ENCODE results near the gene GLRX3.
A peak's percentile ranks its signal among the peaks of the same experiment; 100 is the strongest.

Gene GLRX3

GRCh38 chr10:130188195-130189175 lies 52.3 kb downstream of the GLRX3 start:
- H3K9me3 ChIP-seq (ENCODE audit: control insufficient read depth, insufficient read depth, low read length), result no peaks in the 10 kb centered on the region
- H3K27me3 ChIP-seq (ENCODE audit: control insufficient read depth, insufficient read depth, low read length), result no peaks in the 10 kb centered on the region
- no CpG with 5 or more reads among the region's 28 CpGs for WGBS (ENCODE audit: insufficient coverage, insufficient read length)
- DNase-seq (ENCODE audit: low read depth, low spot score), result no peak
- no peak overlapping the region for H3K4me3 ChIP-seq (ENCODE audit: low read length)
- H3K27ac ChIP-seq (ENCODE audit: low read length), result no peak overlapping the region
- no peaks in the 10 kb centered on the region; the same call in 1 of the 2 replicates for H3K4me1 ChIP-seq (ENCODE audit: control insufficient read depth, insufficient read depth, low read length)
- H3K36me3 ChIP-seq (ENCODE audit: control insufficient read depth, insufficient read depth, low read length), result peaks cover 3% of the 10 kb centered on the region; the same call in 1 of the 2 replicates

DNA sequence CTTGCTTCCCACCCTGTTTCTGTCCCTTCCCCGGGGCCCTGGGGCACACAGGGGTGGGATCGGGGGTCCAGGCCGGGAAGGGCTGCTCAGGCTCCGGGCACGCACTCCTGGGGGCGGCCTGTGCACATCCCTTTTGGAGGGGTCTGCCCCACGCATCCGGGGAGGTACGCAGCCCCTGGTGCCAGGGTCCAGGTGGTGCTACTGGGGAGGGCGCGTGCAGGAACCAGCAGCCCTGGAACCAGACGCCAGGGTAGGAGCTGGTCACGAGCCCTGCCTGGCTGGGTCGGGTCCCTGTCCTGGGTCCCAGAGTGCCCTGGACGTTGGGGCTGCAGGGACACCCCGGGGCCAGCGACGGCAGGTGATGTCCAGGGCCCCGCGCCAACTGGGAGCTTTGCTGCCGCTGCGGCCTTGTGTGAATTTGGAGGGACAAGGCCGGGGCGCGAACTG lies 53.4 kb downstream of the GLRX3 start:
- Histone ChIP-seq H3K4me3 (ENCODE audit: low read length) (no peak overlapping the region), H3K27me3 (ENCODE audit: control insufficient read depth, insufficient read depth, low read length) (no peaks in the 10 kb centered on the region), H3K9me3 (ENCODE audit: control insufficient read depth, insufficient read depth, low read length) (no peaks in the 10 kb centered on the region), H3K36me3 (ENCODE audit: control insufficient read depth, insufficient read depth, low read length) (no peaks in the 10 kb centered on the region; the same call in 1 of the 2 replicates), H3K4me1 (ENCODE audit: control insufficient read depth, insufficient read depth, low read length) (no peaks in the 10 kb centered on the region; the same call in 1 of the 2 replicates), H3K27ac (ENCODE audit: low read length) (no peak overlapping the region)
- WGBS (ENCODE audit: insufficient coverage, insufficient read length), result no CpG with 5 or more reads among the region's 25 CpGs
- DNase-seq (ENCODE audit: low read depth, low spot score), result no peak

DNA sequence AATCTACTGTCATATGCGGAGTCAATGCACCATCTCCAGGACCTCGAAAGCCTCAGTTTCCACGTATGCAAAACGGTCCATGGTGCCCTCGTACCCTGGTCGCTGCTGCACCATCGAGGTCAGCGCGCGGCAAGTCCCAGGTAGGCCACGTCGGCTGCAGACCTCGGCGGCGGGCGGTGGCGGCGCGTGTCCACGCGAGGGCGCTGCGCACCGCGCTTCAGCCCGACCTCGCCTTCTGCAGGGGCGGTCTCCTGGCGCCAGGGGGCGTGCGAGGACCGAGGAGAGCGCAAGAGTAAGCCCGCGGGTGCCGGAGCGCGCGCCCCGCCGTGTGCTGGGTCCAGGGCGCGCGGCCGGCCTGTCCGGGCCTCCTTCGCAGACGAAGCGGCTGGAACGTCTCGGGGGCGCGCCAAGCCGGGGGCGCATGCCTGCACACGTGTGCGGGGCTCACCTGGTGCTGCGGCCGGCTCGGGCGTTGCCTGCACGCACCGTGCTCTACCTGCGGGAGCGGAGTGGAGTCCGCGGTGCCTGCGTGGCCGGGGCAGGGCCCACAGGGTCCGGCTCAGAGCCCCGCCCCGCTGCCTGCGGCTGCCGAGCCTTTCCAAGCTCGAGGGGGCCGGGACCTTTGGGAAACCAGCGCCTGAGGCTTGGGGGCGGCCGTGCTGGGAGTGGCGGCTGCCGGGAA lies 54.0 kb downstream of the GLRX3 start:
- Histone ChIP-seq H3K27ac (ENCODE audit: low read length) (no peak overlapping the region), H3K4me3 (ENCODE audit: low read length) (peak overlapping the region; percentile 46; the same call in 1 of the 2 replicates), H3K27me3 (ENCODE audit: control insufficient read depth, insufficient read depth, low read length) (no peaks in the 10 kb centered on the region), H3K4me1 (ENCODE audit: control insufficient read depth, insufficient read depth, low read length) (no peaks in the 10 kb centered on the region; the same call in 1 of the 2 replicates), H3K36me3 (ENCODE audit: control insufficient read depth, insufficient read depth, low read length) (no peaks in the 10 kb centered on the region; the same call in 1 of the 2 replicates), H3K9me3 (ENCODE audit: control insufficient read depth, insufficient read depth, low read length) (no peaks in the 10 kb centered on the region)
- DNase-seq (ENCODE audit: low read depth, low spot score), result peak; percentile 57
- WGBS (ENCODE audit: insufficient coverage, insufficient read length), result no CpG with 5 or more reads among the region's 81 CpGs

DNA sequence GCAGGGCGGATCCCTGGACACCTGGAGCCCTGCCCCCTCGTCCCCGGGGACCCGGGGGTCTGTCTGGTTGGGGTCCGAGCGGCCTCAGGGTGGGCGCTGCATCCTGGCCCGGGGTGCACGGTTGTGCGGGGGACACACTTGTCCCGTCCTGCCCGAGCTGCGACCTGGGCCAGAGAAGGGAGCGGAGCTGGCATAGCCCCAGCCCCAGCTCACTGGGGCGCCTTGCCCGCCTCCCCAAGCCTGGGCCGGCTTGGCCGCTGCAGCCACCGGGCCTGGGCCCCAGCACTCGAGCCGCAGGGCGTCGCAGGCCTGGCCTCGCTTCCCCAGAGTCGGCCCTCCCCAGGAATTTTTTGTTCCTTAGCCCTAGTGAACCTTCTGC lies 54.5 kb downstream of the GLRX3 start:
- Histone ChIP-seq H3K4me1 (ENCODE audit: control insufficient read depth, insufficient read depth, low read length) (no peaks in the 10 kb centered on the region; the same call in 1 of the 2 replicates), H3K4me3 (ENCODE audit: low read length) (peak overlapping the region; percentile 46; the same call in 1 of the 2 replicates), H3K27me3 (ENCODE audit: control insufficient read depth, insufficient read depth, low read length) (no peaks in the 10 kb centered on the region), H3K27ac (ENCODE audit: low read length) (no peak overlapping the region), H3K36me3 (ENCODE audit: control insufficient read depth, insufficient read depth, low read length) (no peaks in the 10 kb centered on the region), H3K9me3 (ENCODE audit: control insufficient read depth, insufficient read depth, low read length) (no peaks in the 10 kb centered on the region)
- DNase-seq (ENCODE audit: low read depth, low spot score), result no peak
- no CpG with 5 or more reads among the region's 25 CpGs for WGBS (ENCODE audit: insufficient coverage, insufficient read length)

GRCh38 chr10:130191380-130191779 lies 55.2 kb downstream of the GLRX3 start:
- Histone ChIP-seq H3K9me3 (ENCODE audit: control insufficient read depth, insufficient read depth, low read length) (no peaks in the 10 kb centered on the region), H3K4me1 (ENCODE audit: control insufficient read depth, insufficient read depth, low read length) (no peaks in the 10 kb centered on the region; the same call in 1 of the 2 replicates), H3K27ac (ENCODE audit: low read length) (no peak overlapping the region), H3K27me3 (ENCODE audit: control insufficient read depth, insufficient read depth, low read length) (no peaks in the 10 kb centered on the region), H3K36me3 (ENCODE audit: control insufficient read depth, insufficient read depth, low read length) (no peaks in the 10 kb centered on the region), H3K4me3 (ENCODE audit: low read length) (no peak overlapping the region)
- no peak for DNase-seq (ENCODE audit: low read depth, low spot score)
- WGBS (ENCODE audit: insufficient coverage, insufficient read length), result no CpG with 5 or more reads among the region's 22 CpGs

- Histone ChIP-seq H3K9me3 (ENCODE audit: control insufficient read depth, insufficient read depth, low read length) (peaks cover 3% of the 10 kb centered on the region; the same call in 1 of the 2 replicates), H3K27ac (ENCODE audit: low read length) (no peak overlapping the region), H3K4me1 (ENCODE audit: control insufficient read depth, insufficient read depth, low read length) (no peaks in the 10 kb centered on the region; the same call in 1 of the 2 replicates), H3K27me3 (ENCODE audit: control insufficient read depth, insufficient read depth, low read length) (no peaks in the 10 kb centered on the region), H3K4me3 (ENCODE audit: low read length) (no peak overlapping the region), H3K36me3 (ENCODE audit: control insufficient read depth, insufficient read depth, low read length) (no peaks in the 10 kb centered on the region)
- DNase-seq (ENCODE audit: low read depth, low spot score), result no peak
- no CpG with 5 or more reads among the region's 10 CpGs for WGBS (ENCODE audit: insufficient coverage, insufficient read length)
These were observed 56.2 kb downstream of the GLRX3 start for GRCh38 chr10:130192276-130192848.

DNA sequence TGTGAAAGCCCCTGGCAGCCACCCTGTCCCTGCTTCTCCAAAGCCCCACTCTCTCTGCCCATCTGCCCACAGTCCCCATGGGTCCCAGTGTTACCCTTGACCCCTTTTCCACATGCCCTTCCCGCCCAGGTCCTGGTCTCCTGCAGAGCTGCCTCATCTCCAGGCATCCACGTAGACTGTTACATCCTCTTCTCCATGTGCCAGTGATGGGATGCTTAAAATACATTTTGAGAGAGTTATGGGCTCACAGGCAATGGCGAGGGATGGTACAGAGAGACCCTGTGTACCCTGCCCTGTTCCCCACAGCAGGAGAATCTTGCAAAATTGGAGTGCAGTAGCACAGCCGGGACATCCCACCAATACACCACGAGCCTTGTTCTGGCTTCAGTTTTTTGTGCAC lies 56.8 kb downstream of the GLRX3 start:
- no peak for DNase-seq (ENCODE audit: low read depth, low spot score)
- H3K27ac ChIP-seq (ENCODE audit: low read length), result no peak overlapping the region

GRCh38 chr10:130193493-130194193 lies 57.5 kb downstream of the GLRX3 start:
- no CpG with 5 or more reads among the region's 16 CpGs for WGBS (ENCODE audit: insufficient coverage, insufficient read length)

More for the DNA sequence above, 56.8 kb downstream of the GLRX3 start:
- Histone ChIP-seq H3K36me3 (ENCODE audit: control insufficient read depth, insufficient read depth, low read length) (no peaks in the 10 kb centered on the region), H3K4me3 (ENCODE audit: low read length) (no peak overlapping the region), H3K4me1 (ENCODE audit: control insufficient read depth, insufficient read depth, low read length) (no peaks in the 10 kb centered on the region; the same call in 1 of the 2 replicates), H3K27me3 (ENCODE audit: control insufficient read depth, insufficient read depth, low read length) (no peaks in the 10 kb centered on the region), H3K9me3 (ENCODE audit: control insufficient read depth, insufficient read depth, low read length) (peaks cover 3% of the 10 kb centered on the region; the same call in 1 of the 2 replicates)
- no CpG with 5 or more reads among the region's 5 CpGs for WGBS (ENCODE audit: insufficient coverage, insufficient read length)

DNA sequence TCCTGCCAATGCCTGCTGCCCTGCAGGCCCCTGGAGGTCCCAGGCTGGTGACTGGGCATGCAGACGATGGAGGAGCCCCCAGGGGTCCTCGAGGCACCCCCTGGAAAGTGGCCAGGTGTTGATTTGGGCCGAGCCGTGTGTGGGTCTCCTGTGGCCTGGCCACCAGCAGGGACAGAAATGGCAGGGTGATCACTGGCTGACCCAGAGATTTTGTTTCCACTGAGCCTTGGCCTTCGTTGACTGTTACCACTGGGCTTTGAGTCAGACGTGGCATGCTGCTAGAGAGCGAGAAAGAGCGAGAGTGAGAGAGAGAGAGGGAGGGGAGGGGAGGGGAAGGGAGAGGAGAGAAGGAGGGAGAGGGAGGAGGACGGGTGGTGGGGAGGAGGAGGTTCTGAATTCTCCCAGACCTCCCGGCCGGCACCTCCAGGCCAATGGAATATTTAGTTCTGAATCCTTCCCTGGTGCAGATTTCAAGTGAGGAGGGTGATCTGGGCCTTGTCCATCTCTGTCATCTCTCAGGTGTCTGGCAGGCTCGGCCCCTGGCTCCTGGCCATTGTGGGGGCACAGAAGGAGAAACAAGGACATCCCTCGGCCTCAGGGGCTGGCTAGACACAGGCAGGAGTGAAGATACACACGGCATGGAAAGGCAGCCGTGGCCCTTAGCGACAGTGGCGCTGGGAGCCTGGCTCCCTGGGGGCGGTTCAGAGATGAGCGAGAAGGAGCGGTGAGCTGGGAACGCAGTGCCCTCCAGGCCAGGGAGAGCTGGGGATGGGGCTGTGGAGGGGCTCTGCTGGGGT lies 58.2 kb downstream of the GLRX3 start:
- 100% methylated on average over 1 of the region's 21 CpGs for WGBS (ENCODE audit: insufficient coverage, insufficient read length)
- H3K4me1 ChIP-seq (ENCODE audit: control insufficient read depth, insufficient read depth, low read length), result no peaks in the 10 kb centered on the region; the same call in 1 of the 2 replicates
- H3K36me3 ChIP-seq (ENCODE audit: control insufficient read depth, insufficient read depth, low read length), result no peaks in the 10 kb centered on the region
- peaks cover 3% of the 10 kb centered on the region; the same call in 1 of the 2 replicates for H3K9me3 ChIP-seq (ENCODE audit: control insufficient read depth, insufficient read depth, low read length)
- H3K4me3 ChIP-seq (ENCODE audit: low read length), result no peak overlapping the region
- H3K27me3 ChIP-seq (ENCODE audit: control insufficient read depth, insufficient read depth, low read length), result no peaks in the 10 kb centered on the region
- DNase-seq (ENCODE audit: low read depth, low spot score), result no peak
- no peak overlapping the region for H3K27ac ChIP-seq (ENCODE audit: low read length)

More at GRCh38 chr10:130193493-130194193, 57.5 kb downstream of the GLRX3 start:
- Histone ChIP-seq H3K4me1 (ENCODE audit: control insufficient read depth, insufficient read depth, low read length) (no peaks in the 10 kb centered on the region; the same call in 1 of the 2 replicates), H3K27ac (ENCODE audit: low read length) (no peak overlapping the region), H3K9me3 (ENCODE audit: control insufficient read depth, insufficient read depth, low read length) (peaks cover 3% of the 10 kb centered on the region; the same call in 1 of the 2 replicates), H3K4me3 (ENCODE audit: low read length) (no peak overlapping the region), H3K27me3 (ENCODE audit: control insufficient read depth, insufficient read depth, low read length) (no peaks in the 10 kb centered on the region), H3K36me3 (ENCODE audit: control insufficient read depth, insufficient read depth, low read length) (no peaks in the 10 kb centered on the region)
- DNase-seq (ENCODE audit: low read depth, low spot score), result no peak

Data from iPS DF 6.9 (cell line).